Measurements from ENCODE around the gene ADAMTS2.

- TF ChIP-seq SP1 (IDR thresholded peaks at IDR 0.05), result no peak
- no peak for TF ChIP-seq BHLHE40 (IDR thresholded peaks at IDR 0.05; ENCODE audit: borderline replicate concordance)
- no peak for TF ChIP-seq NFRKB (IDR thresholded peaks at IDR 0.05)
- TF ChIP-seq FOXM1 (IDR thresholded peaks at IDR 0.05; ENCODE audit: borderline replicate concordance), result no peak
- no peak for TF ChIP-seq TARDBP (IDR thresholded peaks at IDR 0.05)
These were observed 73.4 kb downstream of the ADAMTS2 start for GRCh38 chr5:179271821-179272325.
